TTC549 (cell line): ENCODE results near the gene DUX4.
"Not testable (repeated sequence)": the region's sequence is repeated elsewhere in the genome, so short reads cannot be mapped to it uniquely, and the experiment has no call there.

Experiments
- FAIRE-seq: peaks from 2 replicates; lab custom pipeline; 2012; peaks lifted over from hg19 to GRCh38; lab: Jason Lieb, UNC

Gene DUX4

GRCh38 chr4:190173428-190173827 is at the start of gene DUX4:
TSS of gene DUX4 (plus strand) at chr4:190173774. CDS start at chr4:190173774, 0 bp downstream.
- not testable (repeated sequence) for FAIRE-seq

DNA sequence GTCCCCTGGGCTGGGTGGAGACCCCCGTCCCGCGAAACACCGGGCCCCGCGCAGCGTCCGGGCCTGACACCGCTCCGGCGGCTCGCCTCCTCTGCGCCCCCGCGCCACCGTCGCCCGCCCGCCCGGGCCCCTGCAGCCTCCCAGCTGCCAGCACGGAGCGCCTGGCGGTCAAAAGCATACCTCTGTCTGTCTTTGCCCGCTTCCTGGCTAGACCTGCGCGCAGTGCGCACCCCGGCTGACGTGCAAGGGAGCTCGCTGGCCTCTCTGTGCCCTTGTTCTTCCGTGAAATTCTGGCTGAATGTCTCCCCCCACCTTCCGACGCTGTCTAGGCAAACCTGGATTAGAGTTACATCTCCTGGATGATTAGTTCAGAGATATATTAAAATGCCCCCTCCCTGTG is 1.9 kb downstream of the DUX4 start:
- FAIRE-seq = not testable (repeated sequence)

DNA sequence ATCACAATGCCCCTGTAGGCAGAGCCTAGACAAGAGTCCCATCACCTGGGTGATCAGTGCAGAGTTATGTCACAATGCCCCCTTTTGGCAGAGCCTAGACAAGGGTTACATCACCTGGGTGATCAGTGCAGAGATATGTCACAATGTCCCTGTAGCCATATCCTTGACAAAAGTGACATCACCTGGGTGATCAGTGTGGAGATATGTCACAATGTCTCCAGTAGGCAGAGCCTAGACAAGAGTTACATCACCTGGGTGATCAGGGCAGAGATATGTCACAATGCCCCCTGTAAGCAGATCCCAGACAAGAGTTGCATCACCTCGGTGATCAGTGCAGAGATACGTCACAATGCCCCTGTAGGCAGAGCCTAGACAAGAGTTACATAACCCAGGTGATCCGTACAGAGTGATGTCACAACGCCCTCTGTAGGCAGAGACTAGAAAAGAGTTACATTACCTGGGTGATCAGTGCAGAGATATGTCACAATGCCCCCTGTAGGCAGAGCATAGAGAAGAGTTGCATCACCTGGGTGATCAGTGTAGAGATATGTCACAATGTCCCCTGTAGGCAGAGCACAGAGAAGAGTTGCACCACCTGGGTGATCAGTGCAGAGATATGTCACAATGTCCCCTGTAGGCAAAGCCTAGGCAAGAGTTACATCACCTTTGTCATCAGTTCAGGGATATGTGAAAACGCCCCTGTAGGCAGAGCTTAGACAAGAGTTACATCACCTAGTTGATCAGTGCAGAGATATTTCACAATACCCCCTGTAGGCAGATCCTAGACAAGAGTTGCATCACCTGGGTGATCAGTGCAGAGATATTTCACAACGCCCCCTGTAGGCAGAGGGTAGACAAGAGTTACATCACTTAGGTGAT is 4.4 kb downstream of the DUX4 start:
- FAIRE-seq = not testable (repeated sequence)

- FAIRE-seq = not testable (repeated sequence)
These were observed 5.0 kb downstream of the DUX4 start for GRCh38 chr4:190178606-190178990.

- not testable (repeated sequence) for FAIRE-seq
These were observed 5.6 kb downstream of the DUX4 start for GRCh38 chr4:190179030-190179739.

DNA sequence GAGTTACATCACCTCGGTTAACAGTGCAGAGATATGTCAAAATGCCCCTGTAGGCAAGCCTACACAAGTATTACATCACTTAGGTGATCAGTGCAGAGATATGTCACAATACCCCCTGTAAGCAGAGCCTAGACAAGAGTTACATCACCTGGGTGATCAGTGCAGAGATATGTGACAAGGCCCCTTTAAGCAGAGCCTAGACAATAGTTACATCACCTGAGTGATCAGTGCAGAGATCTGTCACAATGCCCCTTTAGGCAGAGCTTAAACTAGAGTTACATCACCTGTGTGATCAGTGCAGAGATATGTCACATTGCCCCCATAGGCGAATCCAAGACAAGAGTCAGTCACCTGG is 6.1 kb downstream of the DUX4 start:
- not testable (repeated sequence) for FAIRE-seq

DNA sequence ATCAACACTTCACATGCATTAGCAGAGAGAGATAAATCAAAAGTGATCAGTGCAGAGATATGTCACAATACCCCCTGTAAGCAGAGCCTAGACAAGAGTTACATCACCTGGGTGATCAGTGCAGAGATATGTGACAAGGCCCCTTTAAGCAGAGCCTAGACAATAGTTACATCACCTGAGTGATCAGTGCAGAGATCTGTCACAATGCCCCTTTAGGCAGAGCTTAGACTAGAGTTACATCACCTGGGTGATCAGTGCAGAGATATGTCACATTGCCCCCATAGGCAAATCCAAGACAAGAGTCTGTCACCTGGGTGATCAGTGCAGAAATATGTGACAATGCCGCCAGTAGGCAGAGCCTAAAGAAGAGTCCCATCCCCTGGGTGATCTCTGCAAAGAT is 7.4 kb downstream of the DUX4 start:
- FAIRE-seq = not testable (repeated sequence)

DNA sequence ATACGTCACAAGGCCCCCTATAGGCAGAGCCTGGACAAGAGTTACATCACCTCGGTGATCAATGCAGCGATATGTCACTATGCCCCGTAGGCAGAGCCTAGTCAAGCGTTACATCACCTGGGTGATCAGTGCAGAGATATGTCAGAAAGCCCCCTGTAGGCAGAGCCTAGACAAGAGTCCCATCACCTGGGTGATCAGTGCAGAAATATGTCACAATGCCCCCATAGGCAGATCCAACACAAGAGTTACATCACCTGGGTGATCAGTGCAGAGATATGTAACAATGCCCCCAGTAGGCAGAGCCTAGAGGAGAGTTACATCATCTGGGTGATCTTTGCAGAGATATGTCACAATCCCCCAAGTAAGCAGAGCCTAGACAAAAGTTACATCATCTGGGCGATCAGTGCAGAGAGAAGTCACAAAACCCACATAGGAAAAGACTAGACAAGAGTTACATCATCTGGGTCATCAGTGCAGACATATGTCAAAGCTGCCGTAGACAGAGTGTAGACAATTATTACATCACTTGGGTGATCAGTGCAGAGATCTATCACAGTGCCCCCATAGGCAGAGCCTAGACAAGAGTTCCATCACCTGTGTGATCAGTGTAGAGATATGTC is 8.0 kb downstream of the DUX4 start:
- not testable (repeated sequence) for FAIRE-seq

DNA sequence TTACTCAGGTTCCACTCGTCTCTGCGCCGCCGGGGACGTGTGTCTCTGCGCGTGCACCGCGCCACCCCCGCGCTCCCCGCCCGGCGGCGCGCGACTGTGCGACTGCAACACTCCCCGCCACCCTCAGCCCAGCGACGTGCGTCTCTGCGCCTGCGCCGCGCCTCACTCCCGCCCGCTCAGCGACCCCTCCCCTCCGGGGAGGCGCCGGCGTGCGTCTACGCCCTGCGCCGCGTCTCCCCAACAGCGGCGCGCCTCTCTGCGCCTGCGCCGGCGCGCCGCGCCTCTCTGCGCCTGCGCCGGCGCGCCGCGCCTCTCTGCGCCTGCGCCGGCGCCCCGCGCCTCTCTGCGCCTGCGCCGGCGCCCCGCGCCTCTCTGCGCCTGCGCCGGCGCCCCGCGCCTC is 29.9 kb downstream of the DUX4 start:
- FAIRE-seq = not testable (repeated sequence)
